GM12891 (cell line): ENCODE measurements around the gene GJB2.

Experiments used
- DNase-seq: peaks from one replicate; pipeline ENCODE4 v3.0.0; 2011; ENCODE audit warnings: low spot score; ENCODE audit not compliant: insufficient read length
- FAIRE-seq: peaks from 2 replicates; lab custom pipeline; 2011; peaks lifted over from hg19 to GRCh38; lab: Jason Lieb, UNC
- PAX5 ChIP-seq: IDR thresholded peaks from 2 replicates; pipeline ENCODE4 v1.6.1; 2011; ENCODE audit warnings: low read length, moderate library complexity, mild to moderate bottlenecking; ENCODE audit not compliant: insufficient read depth, severe bottlenecking
- POLR2A ChIP-seq: IDR thresholded peaks from 2 replicates; pipeline ENCODE4 v1.6.1; 2011; ENCODE audit warnings: low read depth, low read length, control low read depth
- POLR2AphosphoS5 ChIP-seq: IDR thresholded peaks from 2 replicates; pipeline ENCODE4 v1.6.1; 2011; ENCODE audit warnings: low read depth, low read length, control low read depth
- POU2F2 ChIP-seq: IDR thresholded peaks from 2 replicates; pipeline ENCODE4 v1.6.1; 2011; ENCODE audit warnings: low read depth, mild to moderate bottlenecking, control low read depth, low read length, moderate library complexity
- SPI1 ChIP-seq: IDR thresholded peaks from 2 replicates; pipeline ENCODE4 v1.6.1; 2011; ENCODE audit warnings: low read depth, low read length, control low read depth
- TAF1 ChIP-seq: IDR thresholded peaks from 2 replicates; pipeline ENCODE4 v1.6.1; 2011; ENCODE audit warnings: low read depth, low read length, control low read depth

GJB2 gene

DNA sequence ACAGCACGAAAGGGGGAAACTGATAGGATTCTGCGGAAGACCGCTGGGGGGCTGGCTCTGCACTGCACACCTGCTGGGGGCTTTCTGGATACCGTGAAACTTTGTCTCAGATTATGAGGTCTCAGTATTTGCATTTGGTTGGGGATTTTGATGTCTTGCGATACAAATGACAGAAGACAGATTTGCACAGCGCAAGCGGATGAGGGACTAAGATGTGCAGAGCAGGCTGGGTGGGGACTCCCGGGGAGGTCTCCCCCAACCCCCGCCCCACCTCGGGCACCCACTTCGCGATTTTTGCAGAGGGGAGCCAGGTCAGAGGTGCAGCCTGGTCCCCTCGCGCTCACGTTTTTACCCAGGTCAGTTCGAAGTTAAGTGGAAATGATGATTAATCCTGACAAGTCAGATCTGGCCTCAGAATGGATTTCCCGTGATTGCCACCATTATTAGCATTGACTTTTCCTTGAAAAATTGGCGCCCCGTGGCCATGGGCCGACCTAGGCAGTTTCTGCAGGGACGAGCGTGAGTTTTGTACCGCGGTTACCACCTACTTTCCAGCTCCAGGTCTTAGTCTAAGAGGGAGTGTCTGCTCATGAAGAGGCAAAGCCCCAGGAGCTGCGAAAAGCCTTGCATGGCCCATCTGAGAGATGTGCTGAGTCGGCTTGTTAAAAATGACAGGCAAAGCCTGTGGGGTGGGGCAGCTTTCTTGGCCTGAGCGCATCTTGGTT lies 1.3 kb upstream of the GJB2 start:
- FAIRE-seq: peak; percentile 79
- no peak for DNase-seq
- no peak for TF ChIP-seq PAX5
- TF ChIP-seq POLR2A: no peak
- TF ChIP-seq TAF1: no peak
- TF ChIP-seq POLR2AphosphoS5: no peak
- TF ChIP-seq POU2F2: no peak
- no peak for TF ChIP-seq SPI1

DNA sequence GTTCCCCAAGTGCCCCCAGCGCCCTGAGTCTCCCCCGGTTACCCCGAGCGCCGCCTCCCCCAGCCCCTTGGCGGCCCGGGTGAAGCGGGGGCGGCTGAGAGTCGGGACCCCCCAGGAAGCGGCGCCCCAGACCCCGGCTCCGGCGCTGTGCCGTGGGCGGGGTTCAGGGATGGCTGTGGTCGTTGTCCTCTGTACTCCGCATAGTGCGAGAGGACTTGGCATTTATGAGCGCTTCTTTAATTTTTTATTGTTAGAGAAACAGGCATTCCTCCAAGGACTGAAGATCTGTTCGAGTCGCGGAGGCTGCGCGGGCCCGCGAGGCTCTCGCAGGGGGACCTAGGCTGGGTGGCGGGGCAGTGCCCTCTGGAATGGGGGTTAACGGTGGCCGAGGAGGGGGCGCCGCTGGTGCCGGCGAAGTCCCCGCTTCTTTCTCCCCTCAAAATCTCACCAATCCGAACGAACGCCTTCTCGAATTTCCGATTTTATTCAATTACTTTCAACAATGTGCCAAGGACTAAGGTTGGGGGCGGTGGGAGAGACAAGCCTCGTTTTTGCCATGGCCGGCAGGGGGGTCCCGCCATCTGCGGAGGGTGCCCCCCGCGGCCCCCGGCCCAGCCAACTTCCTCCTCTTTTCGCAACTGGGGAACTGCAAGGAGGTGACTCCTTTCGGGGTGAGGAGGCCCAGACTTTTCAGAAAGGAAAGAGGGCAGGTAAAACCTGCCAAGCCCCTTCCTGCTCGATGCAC lies 596 bp upstream of the GJB2 start:
- DNase-seq: no peak
- no peak for FAIRE-seq
- TF ChIP-seq TAF1 (no peak), POU2F2 (no peak), PAX5 (no peak), SPI1 (no peak), POLR2AphosphoS5 (no peak), POLR2A (no peak)

DNA sequence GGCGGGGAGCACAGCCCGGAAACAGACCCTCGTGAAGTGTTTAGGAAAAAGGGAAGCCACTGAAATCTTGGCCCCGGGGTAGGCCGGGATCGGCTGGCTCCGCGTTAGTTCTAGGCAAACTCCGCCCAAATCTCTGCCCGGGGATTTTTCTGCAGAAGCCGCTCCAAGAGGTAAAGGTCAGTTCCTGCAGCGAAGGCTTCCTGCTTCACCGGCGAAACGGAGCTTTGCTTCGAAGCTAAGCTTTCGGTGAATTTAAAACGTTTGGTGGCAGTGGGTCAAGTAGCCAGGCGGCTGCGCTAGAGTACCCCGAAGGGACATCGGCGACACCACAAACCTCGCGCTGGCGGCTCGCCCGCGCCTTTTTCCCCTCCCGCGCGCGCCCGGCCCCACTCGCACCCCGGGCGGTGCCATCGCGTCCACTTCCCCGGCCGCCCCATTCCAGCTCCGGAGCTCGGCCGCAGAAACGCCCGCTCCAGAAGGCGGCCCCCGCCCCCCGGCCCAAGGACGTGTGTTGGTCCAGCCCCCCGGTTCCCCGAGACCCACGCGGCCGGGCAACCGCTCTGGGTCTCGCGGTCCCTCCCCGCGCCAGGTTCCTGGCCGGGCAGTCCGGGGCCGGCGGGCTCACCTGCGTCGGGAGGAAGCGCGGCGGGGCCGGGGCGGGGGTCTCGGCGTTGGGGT lies 441 bp downstream of the GJB2 start:
- FAIRE-seq (no peak), DNase-seq (peak; percentile 30)
- TF ChIP-seq POLR2AphosphoS5 (no peak), POLR2A (no peak), POU2F2 (no peak), TAF1 (no peak), SPI1 (no peak), PAX5 (no peak)

DNA sequence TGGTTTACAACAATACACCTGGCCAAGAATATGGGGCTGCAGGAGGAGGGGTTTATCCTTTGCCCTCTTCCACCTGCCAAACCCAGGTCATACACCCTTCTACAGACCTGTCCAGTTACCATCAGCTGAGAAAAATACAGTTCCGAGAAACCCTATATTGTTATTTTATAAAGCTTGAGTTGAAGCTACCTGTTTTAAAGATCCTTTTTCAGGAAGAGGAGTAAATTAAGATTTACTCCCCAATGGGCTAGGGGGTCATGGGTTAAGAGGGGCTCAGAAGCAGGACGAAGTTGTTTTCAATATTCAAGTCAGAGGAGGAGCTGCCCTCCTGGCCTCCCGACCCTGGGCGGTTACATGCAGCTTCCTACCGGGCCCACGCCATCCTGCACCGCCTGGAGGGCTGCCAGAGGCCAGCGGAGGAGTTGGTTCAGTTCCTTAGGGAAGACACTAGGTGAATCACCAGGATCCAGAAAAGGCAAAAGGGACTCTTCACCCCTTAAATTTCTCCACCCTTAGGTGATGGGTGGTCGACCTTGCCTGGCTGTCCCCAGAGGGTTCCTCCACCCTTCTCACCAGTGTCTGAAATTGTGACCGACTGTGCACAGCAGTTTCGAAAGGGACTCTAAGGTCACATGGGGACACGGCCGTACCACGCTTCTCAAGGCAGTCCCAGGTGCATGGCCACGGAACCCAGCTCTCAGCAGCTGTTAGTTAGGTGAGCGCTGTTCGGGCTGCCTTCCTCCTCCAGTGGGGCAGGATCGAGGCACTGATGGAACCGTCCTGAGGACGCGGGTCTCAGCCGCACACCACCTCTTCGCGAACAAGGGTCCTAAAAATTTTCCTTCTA lies 1.2 kb downstream of the GJB2 start:
- DNase-seq: peak; percentile 37
- TF ChIP-seq POU2F2 (no peak), TAF1 (no peak), PAX5 (no peak), POLR2AphosphoS5 (no peak), POLR2A (no peak), SPI1 (no peak)
- peak; percentile 86 for FAIRE-seq

DNA sequence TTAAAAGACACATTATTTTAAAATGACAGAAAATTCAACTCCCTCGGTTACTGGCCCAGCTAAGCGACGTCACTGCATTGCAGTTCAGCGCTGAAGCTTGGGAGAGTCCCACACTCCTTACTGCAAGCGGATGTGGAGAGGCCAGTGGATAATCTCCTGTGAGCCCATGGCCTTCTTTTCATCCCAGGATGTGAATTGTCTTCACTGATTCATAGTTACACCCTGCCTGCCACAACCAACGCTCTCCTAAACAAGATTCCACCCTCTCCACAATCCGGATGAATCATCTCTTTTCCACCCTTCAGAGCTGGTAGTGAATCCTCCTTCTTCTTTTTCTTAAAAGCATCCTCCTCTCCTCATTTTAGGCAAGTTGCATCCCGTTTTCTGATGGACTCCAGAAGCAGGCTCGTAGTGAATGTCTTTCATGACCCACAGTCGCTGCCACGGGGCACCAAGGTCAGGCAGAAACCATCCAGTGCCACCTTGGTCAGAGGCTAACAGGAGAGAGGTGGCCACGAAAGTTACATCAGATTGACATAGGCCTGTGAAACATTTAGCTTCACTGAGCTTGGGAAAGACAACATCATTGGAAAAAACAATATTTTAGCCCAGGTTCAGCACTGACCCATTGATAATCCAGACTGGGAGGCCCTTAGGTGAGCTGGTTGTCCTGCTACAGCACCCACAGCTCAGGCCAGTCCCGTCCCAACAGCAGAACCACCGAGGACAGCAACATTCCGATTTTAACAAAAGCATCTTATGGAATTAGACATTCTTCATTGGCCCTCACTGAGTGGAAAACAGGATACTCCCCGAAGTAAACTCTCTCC lies 2.0 kb downstream of the GJB2 start:
- FAIRE-seq (no peak), DNase-seq (no peak)
- no peak for TF ChIP-seq TAF1
- TF ChIP-seq POLR2AphosphoS5: no peak
- TF ChIP-seq SPI1: no peak
- no peak for TF ChIP-seq POLR2A
- TF ChIP-seq PAX5: no peak

DNA sequence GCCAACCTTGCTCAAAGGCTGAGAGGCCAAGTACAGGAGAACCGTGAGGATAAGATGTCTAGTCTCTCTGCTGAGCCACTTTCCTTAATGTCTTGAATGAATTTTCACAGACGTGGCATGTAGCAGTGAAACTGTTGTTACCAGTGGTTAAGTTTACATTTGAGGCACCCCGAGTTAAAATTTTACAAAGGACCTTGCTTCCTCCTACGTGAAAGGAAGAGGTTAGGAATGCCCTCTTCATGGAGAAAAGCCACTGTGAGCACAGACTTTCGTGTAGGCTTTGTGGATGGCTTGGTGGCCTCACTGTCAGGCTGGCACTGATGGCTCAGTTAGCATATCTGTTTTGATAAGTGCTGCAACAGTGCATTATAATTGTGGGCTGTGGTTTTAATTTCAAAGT lies 2.7 kb downstream of the GJB2 start:
- no peak for FAIRE-seq

DNA sequence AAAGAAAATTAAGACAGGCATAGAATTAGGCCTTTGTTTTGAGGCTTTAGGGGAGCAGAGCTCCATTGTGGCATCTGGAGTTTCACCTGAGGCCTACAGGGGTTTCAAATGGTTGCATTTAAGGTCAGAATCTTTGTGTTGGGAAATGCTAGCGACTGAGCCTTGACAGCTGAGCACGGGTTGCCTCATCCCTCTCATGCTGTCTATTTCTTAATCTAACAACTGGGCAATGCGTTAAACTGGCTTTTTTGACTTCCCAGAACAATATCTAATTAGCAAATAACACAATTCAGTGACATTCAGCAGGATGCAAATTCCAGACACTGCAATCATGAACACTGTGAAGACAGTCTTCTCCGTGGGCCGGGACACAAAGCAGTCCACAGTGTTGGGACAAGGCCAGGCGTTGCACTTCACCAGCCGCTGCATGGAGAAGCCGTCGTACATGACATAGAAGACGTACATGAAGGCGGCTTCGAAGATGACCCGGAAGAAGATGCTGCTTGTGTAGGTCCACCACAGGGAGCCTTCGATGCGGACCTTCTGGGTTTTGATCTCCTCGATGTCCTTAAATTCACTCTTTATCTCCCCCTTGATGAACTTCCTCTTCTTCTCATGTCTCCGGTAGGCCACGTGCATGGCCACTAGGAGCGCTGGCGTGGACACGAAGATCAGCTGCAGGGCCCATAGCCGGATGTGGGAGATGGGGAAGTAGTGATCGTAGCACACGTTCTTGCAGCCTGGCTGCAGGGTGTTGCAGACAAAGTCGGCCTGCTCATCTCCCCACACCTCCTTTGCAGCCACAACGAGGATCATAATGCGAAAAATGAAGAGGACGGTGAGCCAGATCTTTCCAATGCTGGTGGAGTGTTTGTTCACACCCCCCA lies 3.8 kb downstream of the GJB2 start:
- TF ChIP-seq POLR2AphosphoS5 (no peak), PAX5 (no peak), POLR2A (no peak), SPI1 (no peak), TAF1 (no peak), POU2F2 (no peak)
- DNase-seq (no peak), FAIRE-seq (no peak)

More for the DNA sequence above, 2.7 kb downstream of the GJB2 start:
- TF ChIP-seq TAF1 (no peak), POLR2A (no peak), POU2F2 (no peak), PAX5 (no peak), SPI1 (no peak), POLR2AphosphoS5 (no peak)
- no peak for DNase-seq

DNA sequence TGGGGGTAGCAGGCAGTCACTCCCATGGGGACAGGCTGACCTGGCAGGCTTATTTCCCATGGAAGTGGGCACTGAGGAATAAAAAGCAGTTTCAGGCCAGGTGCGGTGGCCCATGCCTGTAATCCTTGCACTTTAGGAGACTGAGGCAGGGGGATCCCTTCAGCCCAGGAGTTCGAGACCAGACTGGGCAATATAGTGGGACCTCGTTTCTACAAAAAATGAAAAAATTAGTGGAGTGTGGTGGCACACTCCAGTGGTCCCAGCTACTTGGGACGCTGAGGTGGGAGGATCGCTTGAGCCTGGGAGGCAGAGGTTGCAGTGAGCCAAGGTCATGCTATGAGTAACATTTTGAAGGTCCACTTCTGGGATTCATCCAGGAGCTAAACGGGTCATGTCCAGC lies 6.0 kb downstream of the GJB2 start:
- FAIRE-seq (no peak), DNase-seq (no peak)
- TF ChIP-seq TAF1 (no peak), PAX5 (no peak), POU2F2 (no peak), POLR2AphosphoS5 (no peak), SPI1 (no peak), POLR2A (no peak)
